Smooth muscle cell (in vitro differentiated cells): Measurements from ENCODE around the gene APOB. TPM values are rescaled to one million over a fixed set of nuclear protein-coding genes. Genes with fewer than 3 reads are reported as not detected.

ENCODE experiments used
- DNase-seq: peaks from one replicate; lab custom pipeline; 2025; ENCODE audit not compliant: unreplicated experiment; lab: John Stamatoyannopoulos, UW
- H2AFZ ChIP-seq: fragments of 200-600 bp; sonication (generic); 2 replicates; pipeline ENCODE4 v1.6.0; 2016; ENCODE audit warnings: antibody characterized with exemption, low read depth, mild to moderate bottlenecking
- H3F3A ChIP-seq: fragments of 200-600 bp; sonication (generic); 2 replicates; pipeline ENCODE4 v1.6.0; 2017; ENCODE audit warnings: antibody characterized with exemption, low read depth
- H3K27ac ChIP-seq: fragments of 200-600 bp; sonication (generic); 2 replicates; pipeline ENCODE4 v1.5.1; 2016; ENCODE audit warnings: low read depth, mild to moderate bottlenecking
- H3K27me3 ChIP-seq: fragments of 200-600 bp; sonication (generic); 2 replicates; pipeline ENCODE4 v1.6.1; 2016; ENCODE audit warnings: low read depth, mild to moderate bottlenecking
- H3K36me3 ChIP-seq: fragments of 200-600 bp; sonication (generic); 2 replicates; pipeline ENCODE4 v1.5.1; 2016; ENCODE audit warnings: low read depth
- H3K4me1 ChIP-seq: fragments of 200-600 bp; sonication (generic); 2 replicates; pipeline ENCODE4 v1.5.1; 2016; ENCODE audit warnings: low read depth
- H3K4me2 ChIP-seq: fragments of 200-600 bp; sonication (generic); 2 replicates; pipeline ENCODE4 v1.6.0; 2016; ENCODE audit warnings: mild to moderate bottlenecking
- H3K4me3 ChIP-seq: fragments of 200-600 bp; sonication (generic); 2 replicates; pipeline ENCODE4 v1.5.1; 2016; ENCODE audit warnings: mild to moderate bottlenecking
- H3K79me2 ChIP-seq: fragments of 200-600 bp; sonication (generic); 2 replicates; pipeline ENCODE4 v1.6.0; 2016; ENCODE audit warnings: low read depth, mild to moderate bottlenecking
- H3K9ac ChIP-seq: fragments of 200-600 bp; sonication (generic); 2 replicates; pipeline ENCODE4 v1.6.0; 2016; ENCODE audit warnings: low read depth
- H3K9me3 ChIP-seq: fragments of 200-600 bp; sonication (generic); replicated peaks from 2 replicates; pipeline ENCODE4 v1.5.1; 2016; ENCODE audit warnings: low read depth
- H4K20me1 ChIP-seq: fragments of 200-600 bp; sonication (generic); 2 replicates; pipeline ENCODE4 v1.6.0; 2016; ENCODE audit warnings: low read depth
- WGBS: methylation state at CpG from one replicate; pipeline ENCODE4 v1.1.7; 2016; ENCODE audit warnings: low lambda C conversion rate; 5-methylcytosine and 5-hydroxymethylcytosine counted together
- polyA plus RNA-seq: library from polyadenylated mRNA; unstranded; fragments of >200 nt; fragmentation: Nextera tagmentation; extraction: Ambion mirVana; gene quantifications from 2 replicates; pipeline ENCODE4 v1.2.1, GENCODE V29; 2016
- total RNA-seq: library from RNA; depleted of rRNA; stranded (reverse); fragments of >200 nt; gene quantifications from 2 replicates; pipeline ENCODE4 v1.2.3, GENCODE V29; 2014
- TF ChIP-seq, protein P1 (sequence below): fragments of 200-600 bp; sonication (generic); IDR thresholded peaks from 2 replicates; pipeline ENCODE4 v1.5.1; 2017; ENCODE audit warnings: borderline replicate concordance, mild to moderate bottlenecking, antibody characterized with exemption; ENCODE audit not compliant: insufficient read depth, poor library complexity, severe bottlenecking

The APOB gene
- total and polyA plus RNA-seq, 2 experiments from 2014 or later = under 0.01 to 0.09 TPM

DNA sequence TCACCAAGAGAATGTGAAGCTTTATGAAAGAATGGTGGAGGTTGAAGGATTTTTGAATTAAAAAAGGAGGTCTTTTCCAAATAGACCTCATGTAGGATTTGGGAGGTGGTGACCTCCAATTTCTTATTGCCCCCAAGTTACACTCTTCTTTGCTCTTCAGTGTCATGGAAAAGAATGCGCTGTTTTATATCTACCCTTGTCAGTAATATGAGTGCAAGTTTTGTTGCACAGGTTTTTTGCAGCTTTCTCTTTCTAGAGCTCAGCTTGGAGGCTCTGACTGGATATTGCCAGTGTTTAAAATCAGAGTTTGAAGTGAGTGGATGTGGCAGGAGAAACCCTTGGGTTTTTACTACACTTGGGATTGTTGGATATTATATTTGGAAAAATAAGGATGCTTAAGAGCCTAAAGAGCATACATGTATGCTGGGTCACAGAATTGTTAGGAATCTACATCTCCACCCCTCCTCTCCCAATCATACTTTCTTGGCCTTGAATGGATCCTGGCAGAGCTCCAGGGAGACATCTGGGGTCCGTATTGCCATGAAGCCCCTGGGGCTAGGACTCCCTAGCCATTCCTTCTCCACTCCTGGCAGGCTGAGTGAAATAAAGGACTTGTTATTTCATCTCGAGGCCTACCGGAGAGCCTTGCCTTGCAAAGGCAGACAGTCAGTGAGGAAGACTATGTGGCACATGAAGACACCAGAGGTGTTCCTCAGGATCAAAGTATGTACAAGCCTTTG is 43.8 kb downstream of the APOB start:
- Histone ChIP-seq H3F3A (no peaks in the 10 kb centered on the region), H3K27ac (no peak overlapping the region), H4K20me1 (no peaks in the 10 kb centered on the region), H3K79me2 (no peaks in the 10 kb centered on the region), H3K9ac (no peak overlapping the region), H2AFZ (no peak overlapping the region), H3K4me1 (no peaks in the 10 kb centered on the region), H3K4me3 (no peak overlapping the region), H3K27me3 (peaks cover 3% of the 10 kb centered on the region), H3K4me2 (no peak overlapping the region), H3K9me3 (no peaks in the 10 kb centered on the region), H3K36me3 (no peaks in the 10 kb centered on the region)
- TF ChIP-seq, protein P1, sequence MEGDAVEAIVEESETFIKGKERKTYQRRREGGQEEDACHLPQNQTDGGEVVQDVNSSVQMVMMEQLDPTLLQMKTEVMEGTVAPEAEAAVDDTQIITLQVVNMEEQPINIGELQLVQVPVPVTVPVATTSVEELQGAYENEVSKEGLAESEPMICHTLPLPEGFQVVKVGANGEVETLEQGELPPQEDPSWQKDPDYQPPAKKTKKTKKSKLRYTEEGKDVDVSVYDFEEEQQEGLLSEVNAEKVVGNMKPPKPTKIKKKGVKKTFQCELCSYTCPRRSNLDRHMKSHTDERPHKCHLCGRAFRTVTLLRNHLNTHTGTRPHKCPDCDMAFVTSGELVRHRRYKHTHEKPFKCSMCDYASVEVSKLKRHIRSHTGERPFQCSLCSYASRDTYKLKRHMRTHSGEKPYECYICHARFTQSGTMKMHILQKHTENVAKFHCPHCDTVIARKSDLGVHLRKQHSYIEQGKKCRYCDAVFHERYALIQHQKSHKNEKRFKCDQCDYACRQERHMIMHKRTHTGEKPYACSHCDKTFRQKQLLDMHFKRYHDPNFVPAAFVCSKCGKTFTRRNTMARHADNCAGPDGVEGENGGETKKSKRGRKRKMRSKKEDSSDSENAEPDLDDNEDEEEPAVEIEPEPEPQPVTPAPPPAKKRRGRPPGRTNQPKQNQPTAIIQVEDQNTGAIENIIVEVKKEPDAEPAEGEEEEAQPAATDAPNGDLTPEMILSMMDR = no peak
- 94% methylated on average over 4 of the region's 4 CpGs for WGBS
- DNase-seq = no peak

DNA sequence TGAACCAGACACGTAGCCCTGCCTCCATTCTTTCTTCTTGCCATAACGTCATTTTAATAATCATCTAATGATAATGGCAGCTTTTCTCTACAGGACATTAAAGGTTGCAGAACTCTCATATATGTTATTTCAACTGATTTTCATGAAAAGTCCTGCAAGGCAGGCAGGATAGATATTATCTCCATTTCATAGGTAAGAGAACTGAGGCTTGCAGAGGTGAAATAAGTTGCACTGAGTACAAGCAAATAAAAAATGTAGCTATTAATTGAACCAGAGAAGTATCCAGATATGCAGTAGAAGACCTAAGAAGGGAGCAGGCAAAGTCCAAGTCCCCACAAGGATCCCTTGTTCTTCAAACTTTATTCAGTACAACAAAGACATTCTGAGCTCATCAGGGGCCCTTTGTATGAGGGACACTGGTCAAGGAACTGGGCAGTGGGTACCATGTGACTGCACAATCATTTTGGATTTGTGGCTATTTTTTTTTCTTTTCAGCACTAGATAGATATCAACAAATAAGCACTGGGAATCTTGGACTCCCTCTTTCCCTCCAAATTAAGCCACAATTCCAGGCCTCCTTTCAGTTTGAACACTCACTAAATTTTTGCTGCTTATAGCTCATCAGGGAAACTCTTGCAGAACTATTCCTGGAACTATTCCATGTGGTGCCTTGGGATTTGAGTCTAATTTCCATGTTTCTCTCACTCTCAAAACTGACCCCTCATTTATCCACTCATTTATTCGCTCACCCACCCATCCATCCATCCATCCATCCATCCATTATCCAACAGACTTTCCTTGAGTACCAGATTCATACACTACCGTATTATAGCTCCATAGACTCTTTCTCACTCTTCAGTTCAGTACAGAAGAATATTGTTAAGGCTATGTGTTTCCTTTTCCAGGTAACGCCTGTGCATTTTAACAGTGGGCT is 44.6 kb downstream of the APOB start:
- no peaks in the 10 kb centered on the region for H3K27me3 ChIP-seq
- no peak overlapping the region for H3K4me2 ChIP-seq
- no peaks in the 10 kb centered on the region for H4K20me1 ChIP-seq
- DNase-seq = no peak
- no peaks in the 10 kb centered on the region for H3K36me3 ChIP-seq
- no peaks in the 10 kb centered on the region for H3K9me3 ChIP-seq
- no peak overlapping the region for H3K9ac ChIP-seq
- no peaks in the 10 kb centered on the region for H3K79me2 ChIP-seq
- TF ChIP-seq, protein P1 = no peak
- no peak overlapping the region for H3K27ac ChIP-seq
- H2AFZ ChIP-seq = no peak overlapping the region
- 96% methylated on average over 5 of the region's 5 CpGs for WGBS
- H3F3A ChIP-seq = no peaks in the 10 kb centered on the region
- no peak overlapping the region for H3K4me3 ChIP-seq
- H3K4me1 ChIP-seq = no peaks in the 10 kb centered on the region

DNA sequence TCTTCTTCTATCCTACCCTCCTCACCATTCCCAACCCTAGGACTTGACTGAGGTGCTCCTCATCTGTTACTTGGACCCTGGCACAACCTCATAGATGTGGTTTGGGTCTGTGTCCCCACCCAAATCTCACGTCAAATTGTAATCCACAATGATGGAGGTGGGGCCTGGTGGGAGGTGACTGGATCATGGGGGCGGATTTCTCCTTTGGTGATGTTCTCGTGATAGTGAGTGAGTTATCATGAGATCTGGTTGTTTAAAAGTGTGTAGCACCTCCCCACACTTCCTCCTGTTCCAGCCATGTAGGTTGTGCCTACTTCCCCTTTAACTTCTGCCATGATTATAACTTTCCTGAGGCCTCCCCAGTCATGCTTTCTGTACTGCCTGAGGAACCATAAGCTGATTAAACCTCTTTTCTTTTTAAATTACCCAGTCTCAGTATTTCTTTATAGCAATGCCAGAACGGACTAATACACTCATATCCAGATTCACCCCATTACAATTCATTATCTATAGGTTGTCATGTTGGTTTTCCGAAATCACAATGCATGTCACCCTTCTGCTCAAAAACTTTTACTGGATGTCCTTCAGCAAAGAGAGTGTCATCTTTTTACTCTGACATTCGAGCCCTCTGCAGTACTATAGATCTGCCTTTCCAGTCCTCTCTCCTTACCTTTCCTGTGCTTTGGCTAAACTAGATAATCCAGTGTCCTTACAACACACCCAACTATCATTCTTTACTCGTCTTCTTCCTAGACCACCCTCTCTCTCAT is 45.7 kb downstream of the APOB start:
- Histone ChIP-seq H3K27ac (no peak overlapping the region), H3K36me3 (no peaks in the 10 kb centered on the region), H3K27me3 (no peaks in the 10 kb centered on the region), H3K9ac (no peak overlapping the region), H3K79me2 (no peaks in the 10 kb centered on the region), H3F3A (no peaks in the 10 kb centered on the region), H3K9me3 (no peaks in the 10 kb centered on the region), H3K4me1 (no peaks in the 10 kb centered on the region), H3K4me2 (no peak overlapping the region), H3K4me3 (no peak overlapping the region), H2AFZ (no peak overlapping the region), H4K20me1 (no peaks in the 10 kb centered on the region)
- DNase-seq = no peak
- WGBS = 76% methylated on average over 7 of the region's 7 CpGs
- TF ChIP-seq, protein P1 = no peak
